Spleen (tissue), 11 donors: Measurements from ENCODE around the gene CATSPER3. TPM values are rescaled to one million over a fixed set of nuclear protein-coding genes. Genes with fewer than 3 reads are reported as not detected.
A peak's percentile ranks its signal among the peaks of the same experiment; 100 is the strongest.

ENCODE experiments used
- DNase-seq: peaks from one replicate; pipeline ENCODE4 v3.0.0-alpha.2; 2020
- H3K27ac ChIP-seq, 8 donors: fragments of 200-600 bp; sonication (generic) in 7 of 8; 1 replicate in 4 of 8; 2 replicates in 4 of 8; pipeline versions ENCODE4 v1.5.0 to v1.8.0; 2016 to 2021; ENCODE audit warnings: inconsistent platforms in 4 of 8, mild to moderate bottlenecking in 4 of 8, moderate library complexity in 1 of 8
- H3K27me3 ChIP-seq, 7 donors: fragments of 200-600 bp; sonication (generic) in 6 of 7; replicated peaks in 1 of 7; 1 replicate in 4 of 7; 2 replicates in 3 of 7; pipeline versions ENCODE4 v1.5.0 to v1.8.0; 2016 to 2021; ENCODE audit warnings: inconsistent platforms in 3 of 7, mild to moderate bottlenecking in 1 of 7
- H3K36me3 ChIP-seq, 6 donors: fragments of 200-600 bp; sonication (generic) in 5 of 6; 1 replicate in 4 of 6; 2 replicates in 2 of 6; pipeline versions ENCODE4 v1.5.0 to v1.8.0; 2016 to 2021; ENCODE audit warnings: inconsistent platforms in 2 of 6
- H3K4me1 ChIP-seq, 6 donors: fragments of 200-600 bp; sonication (generic) in 5 of 6; 1 replicate in 3 of 6; 2 replicates in 3 of 6; pipeline versions ENCODE4 v1.5.0 to v1.8.0; 2016 to 2021; ENCODE audit warnings: inconsistent platforms in 3 of 6
- H3K4me3 ChIP-seq, 8 donors: fragments of 200-600 bp; sonication (generic) in 7 of 8; 1 replicate in 4 of 8; 2 replicates in 4 of 8; pipeline versions ENCODE4 v1.5.0 to v1.8.0; 2016 to 2021; ENCODE audit warnings: inconsistent platforms in 4 of 8, mild to moderate bottlenecking in 4 of 8, moderate library complexity in 2 of 8
- H3K9me3 ChIP-seq, 8 donors: fragments of 200-600 bp; sonication (generic) in 7 of 8; 1 replicate in 4 of 8; 2 replicates in 4 of 8; pipeline versions ENCODE4 v1.5.0 to v1.8.0; 2016 to 2021; ENCODE audit warnings: inconsistent platforms in 4 of 8
- POLR2A ChIP-seq, 3 donors: fragments of 450-650 bp; IDR thresholded peaks; one replicate each; pipeline ENCODE4 v1.5.1; 2017; ENCODE audit warnings: antibody characterized with exemption in 3 of 3, mild to moderate bottlenecking in 1 of 3
- POLR2AphosphoS5 ChIP-seq, 3 donors: sonication (generic); formaldehyde crosslinking; IDR thresholded peaks; one replicate each; pipeline ENCODE4 v1.5.1; 2017; ENCODE audit warnings: antibody characterized with exemption in 3 of 3
- WGBS, 5 donors: extraction: QIAGEN DNeasy Blood & Tissue Kit in 3 of 5; methylation state at CpG; one replicate each; pipeline versions ENCODE4 v1.1.5 to v1.1.7; 2013 to 2018; 5-methylcytosine and 5-hydroxymethylcytosine counted together
- intact Hi-C: fragments of 100-400 bp; cut with DNase I; formaldehyde crosslinking; loops from one replicate; pipeline ENCODE4 v1.15.0; 2023; ENCODE audit warnings: low total_unique reads
- polyA plus RNA-seq, 3 donors: library from polyadenylated mRNA; stranded (reverse); fragments of 200-250 nt; gene quantifications; one replicate each; pipeline ENCODE4 v1.2.1, GENCODE V29; 2013
- total RNA-seq, 7 donors: library from RNA; depleted of rRNA in 3 of 7; stranded (reverse); fragments of >200 nt in 3 of 7; fragmentation: NEBNext Ultra II Directional in 4 of 7; extraction: Animal tissue kit (Norgen Biotek cat#: 25700) in 4 of 7; gene quantifications; one replicate each; pipeline versions ENCODE4 v1.1.0 to v1.2.1, GENCODE V29; 2016 to 2021
- TF ChIP-seq, protein P1 (sequence below), 11 experiments: fragments of 200-600 bp in 7 of 11; fragments of 450-650 bp in 4 of 11; sonication (generic) in 4 of 11; IDR thresholded peaks in 8 of 11; conservative IDR thresholded peaks in 3 of 11; 1 replicate in 7 of 11; 2 replicates in 4 of 11; pipeline versions ENCODE4 v1.4.0 to v1.8.0; 2016 to 2021; ENCODE audit warnings: antibody characterized with exemption in 11 of 11, inconsistent platforms in 4 of 11, mild to moderate bottlenecking in 1 of 11
- donor health status: healthy with polysubstance abuse.
- donor health status: DM: no; HTN: no; CAD: no; lungs with moderate emphysema.
- donor health status: DM: no; HTN: no; CAD: no.
- donor health status: Bipolar disorder and iron deficiency.
- donor health status: healthy.
- donor health status: DM: no; HTN: no; CAD: no.
- donor health status: DM: yes; HTN: yes; CAD: no.

The CATSPER3 gene
- total and polyA plus RNA-seq, 10 donors = 0.35 to 0.89 (median 0.44) TPM; not detected in 3

DNA sequence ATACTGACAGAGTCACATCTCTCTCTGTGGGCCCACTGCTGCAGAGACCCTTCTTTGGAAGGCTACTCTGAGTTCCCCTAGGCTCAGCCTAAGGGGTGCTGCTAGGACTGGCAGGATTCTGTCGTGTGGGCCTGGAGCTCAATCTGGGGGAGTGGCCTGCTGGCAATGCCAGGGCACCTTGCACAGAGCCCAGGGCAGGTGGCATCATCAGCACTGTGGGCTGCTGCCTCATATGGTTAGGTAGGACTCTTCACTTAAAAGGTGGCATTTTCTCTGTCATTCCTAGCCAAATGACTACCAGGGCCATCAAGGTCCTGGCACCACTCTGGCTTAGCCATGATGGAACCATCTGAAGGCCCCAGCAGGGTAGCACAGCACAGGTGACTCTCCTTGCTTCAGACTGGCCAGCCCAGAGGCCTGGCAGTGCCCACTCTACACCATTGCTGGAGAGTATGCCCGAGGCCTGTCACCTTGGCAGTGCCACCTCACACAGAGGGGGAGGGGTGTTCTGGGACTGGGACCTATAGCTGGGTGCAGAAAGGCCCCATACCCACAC lies 44.4 kb downstream of the CATSPER3 start:
- Histone ChIP-seq H3K27me3 (no peaks in the 10 kb centered on the region), H3K36me3 (no peaks in the 10 kb centered on the region), H3K9me3 (no peaks in the 10 kb centered on the region), H3K4me3 (no peak overlapping the region), H3K4me1 (no peaks in the 10 kb centered on the region), H3K27ac (no peak overlapping the region)
- 86 to 100% (median 95%) methylated on average over 2 of the region's 2 CpGs; no CpG with 5 or more reads in 1 of the 5 donors for WGBS, 5 donors
- intact Hi-C loops = no loop called here
- DNase-seq = peak; percentile 51
- no peak for TF ChIP-seq POLR2A (IDR thresholded peaks at IDR 0.05)
- TF ChIP-seq POLR2AphosphoS5 (IDR thresholded peaks at IDR 0.05) = no peak
- TF ChIP-seq, protein P1, sequence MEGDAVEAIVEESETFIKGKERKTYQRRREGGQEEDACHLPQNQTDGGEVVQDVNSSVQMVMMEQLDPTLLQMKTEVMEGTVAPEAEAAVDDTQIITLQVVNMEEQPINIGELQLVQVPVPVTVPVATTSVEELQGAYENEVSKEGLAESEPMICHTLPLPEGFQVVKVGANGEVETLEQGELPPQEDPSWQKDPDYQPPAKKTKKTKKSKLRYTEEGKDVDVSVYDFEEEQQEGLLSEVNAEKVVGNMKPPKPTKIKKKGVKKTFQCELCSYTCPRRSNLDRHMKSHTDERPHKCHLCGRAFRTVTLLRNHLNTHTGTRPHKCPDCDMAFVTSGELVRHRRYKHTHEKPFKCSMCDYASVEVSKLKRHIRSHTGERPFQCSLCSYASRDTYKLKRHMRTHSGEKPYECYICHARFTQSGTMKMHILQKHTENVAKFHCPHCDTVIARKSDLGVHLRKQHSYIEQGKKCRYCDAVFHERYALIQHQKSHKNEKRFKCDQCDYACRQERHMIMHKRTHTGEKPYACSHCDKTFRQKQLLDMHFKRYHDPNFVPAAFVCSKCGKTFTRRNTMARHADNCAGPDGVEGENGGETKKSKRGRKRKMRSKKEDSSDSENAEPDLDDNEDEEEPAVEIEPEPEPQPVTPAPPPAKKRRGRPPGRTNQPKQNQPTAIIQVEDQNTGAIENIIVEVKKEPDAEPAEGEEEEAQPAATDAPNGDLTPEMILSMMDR (IDR thresholded peaks at IDR 0.05 in 8 of 11, conservative IDR thresholded peaks at IDR 0.05 in 3 of 11) = no peak

DNA sequence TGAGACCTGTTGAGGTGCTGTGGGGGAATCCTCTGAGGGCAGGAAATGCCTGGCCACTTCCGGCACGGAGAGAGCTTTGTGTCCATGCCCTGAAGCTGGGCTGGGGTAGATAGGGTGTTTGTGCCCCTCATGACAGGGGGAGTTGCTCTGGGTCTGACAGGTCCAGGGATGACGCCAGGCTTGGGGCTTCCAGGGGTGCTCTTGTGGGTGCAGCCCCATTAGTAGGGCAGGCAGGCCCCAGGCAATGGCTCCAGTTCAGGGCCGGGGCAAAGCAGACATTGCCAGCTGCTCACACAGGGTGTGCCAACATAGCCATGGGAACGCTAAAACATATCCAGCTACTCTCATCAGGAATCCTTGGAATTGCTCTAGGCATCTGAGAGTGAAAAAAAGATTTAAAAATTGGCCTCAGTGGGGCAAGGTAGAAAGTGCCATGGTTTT lies 45.3 kb downstream of the CATSPER3 start:
- intact Hi-C loops = no loop called here
- DNase-seq = peak; percentile 60
- H3K9me3 ChIP-seq = no peaks in the 10 kb centered on the region
- H3K36me3 ChIP-seq = no peaks in the 10 kb centered on the region
- H3K27me3 ChIP-seq = no peaks in the 10 kb centered on the region
- no peaks in the 10 kb centered on the region for H3K4me1 ChIP-seq
- TF ChIP-seq, protein P1 (IDR thresholded peaks at IDR 0.05 in 8 of 11, conservative IDR thresholded peaks at IDR 0.05 in 3 of 11) = no peak
- no peak for TF ChIP-seq POLR2A (IDR thresholded peaks at IDR 0.05)
- WGBS, 5 donors = 90 to 100% (median 95%) methylated on average over 4 to 5 of the region's 5 CpGs
- no peak overlapping the region for H3K4me3 ChIP-seq
- H3K27ac ChIP-seq = no peak overlapping the region

DNA sequence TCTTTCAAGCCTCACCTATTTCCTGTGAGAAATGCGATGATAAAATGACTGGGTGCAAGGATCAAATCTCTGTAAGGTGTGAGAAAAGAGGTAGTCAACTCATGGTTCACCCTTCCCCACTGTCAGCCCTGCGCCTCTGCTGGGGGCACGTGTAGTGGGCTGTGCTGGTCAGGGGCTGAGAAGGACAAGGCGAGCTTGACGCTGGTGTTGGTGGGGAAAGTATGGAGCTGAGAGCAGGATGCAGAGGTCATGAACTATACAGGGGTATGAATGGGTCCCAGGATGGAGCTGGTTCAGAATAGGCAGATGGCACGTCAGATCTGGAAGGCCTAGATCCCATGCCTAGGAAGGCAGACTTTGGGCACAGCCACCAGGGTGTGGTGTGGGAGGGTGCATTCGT lies 45.7 kb downstream of the CATSPER3 start:
- no peak for DNase-seq
- Histone ChIP-seq H3K4me3 (no peak overlapping the region), H3K27ac (no peak overlapping the region), H3K9me3 (no peaks in the 10 kb centered on the region), H3K36me3 (no peaks in the 10 kb centered on the region), H3K27me3 (no peaks in the 10 kb centered on the region), H3K4me1 (no peaks in the 10 kb centered on the region)
- intact Hi-C loops = no loop called here
- TF ChIP-seq POLR2A (IDR thresholded peaks at IDR 0.05) (no peak), POLR2AphosphoS5 (IDR thresholded peaks at IDR 0.05) (no peak)
- TF ChIP-seq, protein P1 (IDR thresholded peaks at IDR 0.05 in 8 of 11, conservative IDR thresholded peaks at IDR 0.05 in 3 of 11) = no peak
- WGBS, 5 donors = 86 to 92% (median 90%) methylated on average over 7 of the region's 7 CpGs

DNA sequence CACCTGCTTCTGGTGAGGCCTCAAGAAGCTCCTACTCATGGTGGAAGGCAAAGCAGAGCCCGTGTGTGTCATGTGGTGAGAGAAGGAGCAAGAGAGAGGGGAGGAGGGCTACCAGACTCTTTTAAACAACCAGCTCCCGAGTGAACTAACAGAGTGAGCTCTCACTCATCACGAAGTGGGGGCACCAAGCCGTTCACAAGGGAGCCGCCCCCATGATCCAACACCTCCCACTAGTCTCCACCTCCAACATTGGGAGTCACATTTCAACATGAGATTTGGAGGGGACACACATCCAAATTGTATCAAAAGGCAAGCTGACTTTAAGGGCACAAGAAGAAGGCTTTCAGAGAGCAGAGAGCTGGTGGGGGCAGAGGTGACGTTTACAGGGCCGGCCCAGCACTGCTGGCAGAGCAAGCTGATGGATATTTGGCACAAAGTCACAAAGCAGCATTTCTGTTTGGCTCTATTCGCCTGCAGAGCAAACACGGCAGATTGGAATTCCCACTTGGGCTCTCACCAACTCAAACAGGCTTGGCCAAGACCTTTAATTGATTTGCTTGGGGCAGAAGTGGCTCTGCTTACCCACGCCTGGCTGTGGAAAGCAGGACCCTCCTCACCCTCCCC lies 46.4 kb downstream of the CATSPER3 start:
- no peaks in the 10 kb centered on the region for H3K4me1 ChIP-seq
- no peaks in the 10 kb centered on the region for H3K9me3 ChIP-seq
- no peaks in the 10 kb centered on the region for H3K36me3 ChIP-seq
- intact Hi-C loops = no loop called here
- TF ChIP-seq POLR2AphosphoS5 (IDR thresholded peaks at IDR 0.05) (no peak), POLR2A (IDR thresholded peaks at IDR 0.05) (no peak)
- TF ChIP-seq, protein P1 (IDR thresholded peaks at IDR 0.05 in 8 of 11, conservative IDR thresholded peaks at IDR 0.05 in 3 of 11) = no peak
- no peaks in the 10 kb centered on the region for H3K27me3 ChIP-seq
- peak; percentile 35 for DNase-seq
- H3K27ac ChIP-seq = no peak overlapping the region
- no peak overlapping the region for H3K4me3 ChIP-seq
- WGBS, 5 donors = 73 to 90% (median 86%) methylated on average over 10 of the region's 10 CpGs
